ENCODE results near the gene BEGAIN. TPM values are rescaled to one million over a fixed set of nuclear protein-coding genes. Genes with fewer than 3 reads are reported as not detected.

Gene BEGAIN
- total and polyA plus RNA-seq, 9 of the 15 experiments (the other 6 are each of a cell fraction or from before 2014, with no cell fraction given): 0.07 to 0.68 (median 0.55) TPM; not detected in 3

- TF ChIP-seq ZMIZ1 (IDR thresholded peaks at IDR 0.05; ENCODE audit: low read depth in 2 of 2, low read length in 2 of 2): no peak
- no peak for TF ChIP-seq CCNT2 (IDR thresholded peaks at IDR 0.05; ENCODE audit: borderline replicate concordance, extremely low read depth, insufficient read length, low read depth, low read length)
- no peak for TF ChIP-seq ZNF609 (CRISPR knock-in tag; IDR thresholded peaks at IDR 0.05; ENCODE audit: borderline replicate concordance)
- no peak for TF ChIP-seq ARNT (IDR thresholded peaks at IDR 0.05)
- TF ChIP-seq HNRNPK (IDR thresholded peaks at IDR 0.05; ENCODE audit: low read depth, low read length, poor library complexity, severe bottlenecking): no peak
- TF ChIP-seq FIP1L1 (IDR thresholded peaks at IDR 0.05; ENCODE audit: low read depth, low read length, poor library complexity, severe bottlenecking): no peak
Measured at GRCh38 chr14:100609941-100610391, 22.7 kb upstream of the BEGAIN start (continued).

Data from K562 (cell line).